HepG2 (cell line): Measurements from ENCODE around the gene SPAG9. TPM values are rescaled to one million over a fixed set of nuclear protein-coding genes. Genes with fewer than 3 reads are reported as not detected.
A peak's percentile ranks its signal among the peaks of the same experiment; 100 is the strongest.

Experiments
- ARNTL ChIP-seq: sonication (generic); formaldehyde crosslinking; IDR thresholded peaks from 2 replicates; pipeline ENCODE4 v1.4.0; 2020; ENCODE audit warnings: mild to moderate bottlenecking, missing genetic modification reagents
- CBX1 ChIP-seq: IDR thresholded peaks from one replicate; pipeline ENCODE4 v1.6.1; 2016; ENCODE audit warnings: antibody characterized with exemption, low read depth
- GATA4 ChIP-seq: sonication (generic); IDR thresholded peaks from 2 replicates; pipeline ENCODE4 v1.6.1; 2016; ENCODE audit warnings: antibody characterized with exemption, low read depth, borderline replicate concordance
- HNRNPLL ChIP-seq: fragments of 200-400 bp; formaldehyde crosslinking; IDR thresholded peaks from 2 replicates; pipeline ENCODE4 v1.6.1; 2017; ENCODE audit warnings: mild to moderate bottlenecking, low read depth, low read length; ENCODE audit not compliant: poor library complexity, severe bottlenecking
- KDM2A ChIP-seq: sonication (generic); formaldehyde crosslinking; IDR thresholded peaks from 2 replicates; pipeline ENCODE4 v1.4.0; 2020; ENCODE audit warnings: low read depth, missing genetic modification reagents, borderline replicate concordance
- KDM4B ChIP-seq: sonication (generic); formaldehyde crosslinking; IDR thresholded peaks from 2 replicates; pipeline ENCODE4 v1.4.0; 2020; ENCODE audit warnings: missing genetic modification reagents
- POLR2A ChIP-seq, 2 experiments: IDR thresholded peaks; 2 replicates each; pipeline ENCODE4 v1.6.1; 2011; ENCODE audit warnings: low read depth in 2 of 2, low read length in 2 of 2, mild to moderate bottlenecking in 1 of 2, moderate library complexity in 1 of 2; ENCODE audit not compliant: insufficient read depth in 1 of 2
- RORA ChIP-seq: sonication (generic); formaldehyde crosslinking; IDR thresholded peaks from 2 replicates; pipeline ENCODE4 v1.5.0; 2020; ENCODE audit warnings: mild to moderate bottlenecking, missing genetic modification reagents, moderate library complexity
- RXRA ChIP-seq: sonication (generic); formaldehyde crosslinking; IDR thresholded peaks from 2 replicates; pipeline ENCODE4 v1.5.1; 2020; ENCODE audit warnings: missing genetic modification reagents
- SMAD3 ChIP-seq: sonication (generic); formaldehyde crosslinking; IDR thresholded peaks from 2 replicates; pipeline ENCODE4 v1.4.0; 2020; ENCODE audit warnings: missing genetic modification reagents
- SOX13 ChIP-seq, 3 experiments: fragments of 450-650 bp in 1 of 3; sonication (generic) in 1 of 3; formaldehyde crosslinking in 1 of 3; IDR thresholded peaks in 2 of 3; conservative IDR thresholded peaks in 1 of 3; 2 replicates each; pipeline versions ENCODE4 v1.5.0 to v1.6.1; 2016 to 2020; ENCODE audit warnings: antibody characterized with exemption in 1 of 3, mild to moderate bottlenecking in 1 of 3, missing compliant biosample characterization in 1 of 3, missing genetic modification reagents in 1 of 3, moderate library complexity in 1 of 3
- XRCC5 ChIP-seq: fragments of 200-400 bp; formaldehyde crosslinking; optimal IDR thresholded peaks from 2 replicates; pipeline ENCODE3; 2017; ENCODE audit warnings: mild to moderate bottlenecking, low read length
- ZBTB20 ChIP-seq: sonication (generic); formaldehyde crosslinking; IDR thresholded peaks from 2 replicates; pipeline ENCODE4 v1.8.1; 2023; ENCODE audit warnings: missing genetic modification reagents, low read depth, mild to moderate bottlenecking, borderline replicate concordance
- ZBTB8A ChIP-seq: sonication (generic); formaldehyde crosslinking; IDR thresholded peaks from 2 replicates; pipeline ENCODE4 v1.4.0; 2020; ENCODE audit warnings: mild to moderate bottlenecking, low read depth, missing genetic modification reagents, borderline replicate concordance
- ZNF292 ChIP-seq: sonication (generic); formaldehyde crosslinking; IDR thresholded peaks from 2 replicates; pipeline ENCODE4 v1.8.1; 2022; ENCODE audit warnings: mild to moderate bottlenecking, low read depth, missing genetic modification reagents, borderline replicate concordance
- ZNF33B ChIP-seq: sonication (generic); formaldehyde crosslinking; IDR thresholded peaks from 2 replicates; pipeline ENCODE4 v1.5.1; 2020; ENCODE audit warnings: mild to moderate bottlenecking, missing genetic modification reagents
- ZNF383 ChIP-seq: sonication (generic); formaldehyde crosslinking; IDR thresholded peaks from 2 replicates; pipeline ENCODE4 v1.4.0; 2020; ENCODE audit warnings: missing genetic modification reagents, mild to moderate bottlenecking, borderline replicate concordance
- ZNF546 ChIP-seq: sonication (generic); formaldehyde crosslinking; conservative IDR thresholded peaks from 2 replicates; pipeline ENCODE4 v1.8.1; 2023; ENCODE audit warnings: mild to moderate bottlenecking, missing genetic modification reagents
- ZNF7 ChIP-seq: IDR thresholded peaks from 2 replicates; pipeline ENCODE4 v1.6.1; 2016; ENCODE audit warnings: missing biosample characterization, missing genetic modification reagents
- ZNF781 ChIP-seq: sonication (generic); formaldehyde crosslinking; IDR thresholded peaks from 2 replicates; pipeline ENCODE4 v1.5.1; 2020; ENCODE audit warnings: borderline replicate concordance, mild to moderate bottlenecking, missing genetic modification reagents; ENCODE audit errors: not compliant biosample characterization
- polyA plus RNA-seq, 8 experiments: library from polyadenylated mRNA; depleted of rRNA in 3 of 8; stranded (reverse) in 7 of 8; unstranded in 1 of 8; fragments of >200 nt; fragmentation: Illumina TruSeq in 4 of 8; extraction: Trizol in 4 of 8; gene quantifications; 2 replicates each; pipeline versions ENCODE4 v1.2.1 to v1.2.3, GENCODE V29; 2011 to 2016; ENCODE audit warnings: low read depth in 4 of 8, missing spikeins in 1 of 8, mixed read lengths in 1 of 8; ENCODE audit not compliant: insufficient read depth in 1 of 8
- total RNA-seq, 5 experiments: library from RNA; depleted of rRNA; stranded (reverse); fragments of >200 nt; fragmentation: Illumina TruSeq; extraction: Trizol; gene quantifications; 2 replicates each; pipeline ENCODE4 v1.2.3, GENCODE V29; 2016; ENCODE audit warnings: low read depth in 1 of 5
- TF ChIP-seq, protein P1 (sequence below): sonication (generic); formaldehyde crosslinking; IDR thresholded peaks from 2 replicates; pipeline ENCODE4 v1.4.0; 2020; ENCODE audit warnings: mild to moderate bottlenecking, missing genetic modification reagents

Gene SPAG9
- total and polyA plus RNA-seq, 2 of the 13 experiments (the other 11 are each of a cell fraction or from before 2014, with no cell fraction given): 43.2 to 78.6 TPM

DNA sequence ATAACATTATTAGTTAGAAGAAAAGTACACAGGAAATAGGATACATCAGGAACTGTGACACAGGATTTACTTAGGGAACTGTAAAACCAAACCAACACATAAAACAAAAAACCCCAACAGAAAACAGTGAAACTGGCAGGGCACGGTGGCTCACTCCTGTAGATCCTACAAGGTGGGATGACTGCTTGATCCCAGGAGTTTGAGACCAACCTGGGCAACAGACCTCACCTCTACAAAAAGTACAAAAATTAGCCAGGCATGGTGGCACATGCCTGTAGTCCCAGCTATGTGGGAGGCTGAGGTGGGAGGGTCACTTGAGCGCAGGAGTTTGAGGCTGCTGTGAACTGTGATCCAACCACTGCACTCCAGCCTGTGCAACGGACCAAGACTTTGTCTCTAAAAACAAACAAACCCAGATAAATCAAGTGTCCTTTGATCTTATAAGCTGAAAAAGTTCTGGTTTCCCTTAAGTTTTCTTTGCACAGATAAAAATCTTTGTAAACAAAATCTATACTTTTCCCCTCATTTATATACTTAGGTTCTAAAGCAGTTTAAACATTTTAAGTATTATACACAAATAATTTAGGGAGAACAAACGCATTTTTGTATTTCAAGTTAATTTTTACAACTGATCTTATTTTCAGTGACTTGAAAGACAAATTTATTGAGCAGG is 143.0 kb downstream of the SPAG9 start (continued):
- TF ChIP-seq, protein P1, sequence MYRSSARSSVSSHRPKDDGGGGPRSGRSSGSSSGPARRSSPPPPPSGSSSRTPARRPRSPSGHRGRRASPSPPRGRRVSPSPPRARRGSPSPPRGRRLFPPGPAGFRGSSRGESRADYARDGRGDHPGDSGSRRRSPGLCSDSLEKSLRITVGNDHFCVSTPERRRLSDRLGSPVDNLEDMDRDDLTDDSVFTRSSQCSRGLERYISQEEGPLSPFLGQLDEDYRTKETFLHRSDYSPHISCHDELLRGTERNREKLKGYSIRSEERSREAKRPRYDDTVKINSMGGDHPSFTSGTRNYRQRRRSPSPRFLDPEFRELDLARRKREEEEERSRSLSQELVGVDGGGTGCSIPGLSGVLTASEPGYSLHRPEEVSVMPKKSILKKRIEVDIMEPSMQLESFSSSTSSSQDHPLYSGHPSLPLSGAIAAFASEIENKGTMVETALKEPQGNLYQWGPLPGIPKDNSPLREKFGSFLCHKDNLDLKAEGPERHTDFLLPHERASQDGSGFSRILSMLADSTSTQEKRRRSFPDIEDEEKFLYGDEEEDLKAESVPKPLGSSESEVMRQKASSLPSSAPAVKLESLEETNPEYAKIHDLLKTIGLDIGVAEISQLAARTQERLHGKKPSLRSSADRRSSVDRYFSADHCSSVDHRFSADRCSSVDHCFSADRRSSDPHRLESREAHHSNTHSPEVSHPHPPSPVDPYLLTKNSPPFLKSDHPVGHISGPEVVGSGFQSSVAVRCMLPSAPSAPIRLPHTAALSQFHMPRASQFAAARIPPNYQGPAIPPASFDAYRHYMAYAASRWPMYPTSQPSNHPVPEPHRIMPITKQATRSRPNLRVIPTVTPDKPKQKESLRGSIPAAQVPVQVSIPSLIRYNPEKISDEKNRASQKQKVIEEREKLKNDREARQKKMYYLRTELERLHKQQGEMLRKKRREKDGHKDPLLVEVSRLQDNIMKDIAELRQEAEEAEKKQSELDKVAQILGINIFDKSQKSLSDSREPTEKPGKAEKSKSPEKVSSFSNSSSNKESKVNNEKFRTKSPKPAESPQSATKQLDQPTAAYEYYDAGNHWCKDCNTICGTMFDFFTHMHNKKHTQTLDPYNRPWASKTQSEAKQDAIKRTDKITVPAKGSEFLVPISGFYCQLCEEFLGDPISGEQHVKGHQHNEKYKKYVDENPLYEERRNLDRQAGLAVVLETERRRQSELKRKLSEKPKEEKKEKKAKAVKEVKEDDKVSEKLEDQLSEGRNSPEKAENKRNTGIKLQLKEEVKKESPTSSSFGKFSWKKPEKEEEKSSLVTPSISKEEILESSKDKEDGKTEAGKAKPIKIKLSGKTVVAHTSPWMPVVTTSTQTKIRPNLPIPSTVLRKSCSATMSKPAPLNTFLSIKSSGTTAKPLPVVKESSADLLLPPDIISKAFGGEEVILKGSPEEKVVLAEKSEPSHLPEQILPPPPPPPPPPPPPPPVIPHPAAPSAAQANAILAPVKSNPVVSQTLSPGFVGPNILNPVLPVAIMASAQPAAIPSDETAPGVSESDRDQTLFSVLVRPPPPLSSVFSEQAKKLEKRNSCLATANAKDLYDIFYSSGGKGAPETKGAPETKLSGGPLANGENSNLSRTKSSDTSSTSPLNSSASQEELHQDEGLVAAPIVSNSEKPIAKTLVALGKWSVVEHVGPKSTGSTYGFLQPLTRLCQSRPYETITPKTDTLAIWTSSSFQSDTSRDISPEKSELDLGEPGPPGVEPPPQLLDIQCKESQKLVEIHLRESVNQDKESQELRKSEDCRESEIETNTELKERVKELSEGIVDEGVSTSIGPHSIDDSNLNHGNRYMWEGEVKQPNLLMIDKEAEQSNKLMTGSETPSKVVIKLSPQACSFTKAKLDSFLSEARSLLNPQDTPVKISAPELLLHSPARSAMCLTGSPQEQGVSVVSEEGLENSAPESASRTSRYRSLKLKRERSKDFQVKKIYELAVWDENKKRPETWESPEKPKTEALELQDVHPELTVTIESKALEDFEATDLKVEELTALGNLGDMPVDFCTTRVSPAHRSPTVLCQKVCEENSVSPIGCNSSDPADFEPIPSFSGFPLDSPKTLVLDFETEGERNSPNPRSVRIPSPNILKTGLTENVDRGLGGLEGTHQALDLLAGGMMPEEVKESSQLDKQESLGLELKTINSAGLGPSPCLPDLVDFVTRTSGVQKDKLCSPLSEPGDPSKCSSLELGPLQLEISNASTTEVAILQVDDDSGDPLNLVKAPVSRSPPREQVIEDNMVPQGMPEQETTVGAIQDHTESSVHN (CRISPR knock-in tag): no peak
- TF ChIP-seq ARNTL (CRISPR knock-in tag) (0 out of 2 replicates have a peak, but pooled peaks have one; percentile 41), ZNF546 (CRISPR knock-in tag) (no peak), KDM4B (no peak), ZBTB8A (CRISPR knock-in tag) (no peak), HNRNPLL (no peak), CBX1 (no peak), ZNF292 (CRISPR knock-in tag) (peak; percentile 60), ZNF7 (CRISPR knock-in tag) (no peak), ZNF383 (CRISPR knock-in tag) (no peak), ZNF33B (CRISPR knock-in tag) (no peak), RORA (CRISPR knock-in tag) (0 out of 2 replicates have a peak, but pooled peaks have one; percentile 56), GATA4 (peak; percentile 49; the same call in 1 of the 2 replicates), POLR2A (IDR thresholded peaks at IDR 0.05; ENCODE audit: insufficient read depth in 1 of 2, low read depth in 2 of 2, low read length in 2 of 2) (no peak), KDM2A (CRISPR knock-in tag) (peak; percentile 44; the same call in 1 of the 2 replicates), SOX13 (IDR thresholded peaks at IDR 0.05) (no peak), SOX13 (CRISPR knock-in tag; conservative IDR thresholded peaks at IDR 0.05 in 1 of 2, IDR thresholded peaks at IDR 0.05 in 1 of 2) (peak in 1 of 2 experiments; percentile 69; a peak in 2 of 4 replicates), ZNF781 (no peak), ZBTB20 (CRISPR knock-in tag) (0 out of 2 replicates have a peak, but pooled peaks have one; percentile 19), SMAD3 (CRISPR knock-in tag) (0 out of 2 replicates have a peak, but pooled peaks have one; percentile 39), XRCC5 (peak; percentile 56), RXRA (CRISPR knock-in tag) (peak; percentile 41; the same call in 1 of the 2 replicates)
